B cell (primary cell): ENCODE measurements around the gene KRT38. TPM values are rescaled to one million over a fixed set of nuclear protein-coding genes. Genes with fewer than 3 reads are reported as not detected.

Experiments
- ATAC-seq: fragments of 200-7000 bp; cut with Tn5 transposase; one replicate; pipeline ENCODE4 v1.10.0; 2021; ENCODE audit warnings: low read depth, mild to moderate bottlenecking, moderate number of reproducible peaks, moderate library complexity
- CTCF ChIA-PET: fragments of 350-600 bp; sonication (Branson Sonifier 250); formaldehyde crosslinking; loops from one replicate; lab custom pipeline; 2021; ENCODE audit warnings: antibody characterized with exemption, inconsistent platforms; lab: Charles Lee
- POLR2A ChIA-PET: fragments of 350-600 bp; sonication (Branson Sonifier 250); formaldehyde crosslinking; loops from one replicate; lab custom pipeline; 2021; ENCODE audit warnings: antibody characterized with exemption; lab: Charles Lee
- DNase-seq: peaks from one replicate; pipeline ENCODE4 v3.0.0; 2013
- H2AFZ ChIP-seq: 2 replicates; pipeline ENCODE4 v1.6.1; 2012; ENCODE audit warnings: mild to moderate bottlenecking, low read depth, low read length; ENCODE audit not compliant: insufficient read depth, poor library complexity, severe bottlenecking
- H3K27ac ChIP-seq, 2 donors: 1 replicate in 1 of 2; 2 replicates in 1 of 2; pipeline ENCODE4 v1.5.1; 2012 to 2013; ENCODE audit warnings: low read length in 2 of 2, mild to moderate bottlenecking in 2 of 2, moderate library complexity in 1 of 2
- H3K27me3 ChIP-seq, 4 experiments: fragments of 200-600 bp in 1 of 4; sonication (generic) in 1 of 4; replicated peaks in 1 of 4; 1 replicate in 2 of 4; 2 replicates in 2 of 4; pipeline versions ENCODE4 v1.6.1 to v1.7.0; 2013 to 2016; ENCODE audit warnings: low read length in 3 of 4, mild to moderate bottlenecking in 2 of 4, mixed read lengths in 1 of 4, moderate library complexity in 1 of 4; ENCODE audit not compliant: insufficient read depth in 4 of 4, control insufficient read depth in 3 of 4; ENCODE audit errors: control extremely low read depth in 1 of 4
- H3K36me3 ChIP-seq, 2 experiments: replicated peaks in 1 of 2; 1 replicate in 1 of 2; 2 replicates in 1 of 2; pipeline versions ENCODE4 v1.6.1 to v1.7.1; 2013; ENCODE audit warnings: low read length in 1 of 2; ENCODE audit not compliant: insufficient read depth in 2 of 2, control insufficient read depth in 1 of 2; ENCODE audit errors: control extremely low read depth in 1 of 2, extremely low read depth in 1 of 2
- H3K4me1 ChIP-seq, 2 donors: fragments of 200-600 bp in 1 of 2; sonication (generic) in 1 of 2; 1 replicate in 1 of 2; 2 replicates in 1 of 2; pipeline versions ENCODE4 v1.5.1 to v1.6.1; 2013 to 2017; ENCODE audit warnings: low read length in 2 of 2; ENCODE audit not compliant: control insufficient read depth in 2 of 2, insufficient read depth in 2 of 2
- H3K4me2 ChIP-seq: replicated peaks from 2 replicates; pipeline ENCODE3; 2012; ENCODE audit warnings: mild to moderate bottlenecking, low read depth, low read length; ENCODE audit not compliant: poor library complexity, severe bottlenecking
- H3K4me3 ChIP-seq, 5 experiments: fragments of 200-600 bp in 1 of 5; sonication (generic) in 1 of 5; 1 replicate in 3 of 5; 2 replicates in 2 of 5; pipeline versions ENCODE4 v1.5.1 to v1.7.0; 2011 to 2016; ENCODE audit warnings: low read length in 4 of 5, mild to moderate bottlenecking in 4 of 5, low read depth in 2 of 5, control low read depth in 1 of 5, moderate library complexity in 1 of 5; ENCODE audit not compliant: insufficient read depth in 1 of 5; ENCODE audit errors: control extremely low read depth in 1 of 5, extremely low read depth in 1 of 5
- H3K79me2 ChIP-seq: fragments of 200-600 bp; sonication (generic); one replicate; pipeline ENCODE4 v1.6.0; 2016; ENCODE audit warnings: low read length; ENCODE audit not compliant: control insufficient read depth, insufficient read depth
- H3K9ac ChIP-seq: fragments of 200-600 bp; sonication (generic); 2 replicates; pipeline ENCODE4 v1.6.1; 2017; ENCODE audit warnings: mild to moderate bottlenecking, low read length, moderate library complexity
- H3K9me3 ChIP-seq, 3 donors: one replicate each; pipeline versions ENCODE4 v1.6.1 to v1.7.1; 2013; ENCODE audit warnings: low read length in 2 of 3; ENCODE audit not compliant: control insufficient read depth in 2 of 3, insufficient read depth in 1 of 3; ENCODE audit errors: control extremely low read depth in 1 of 3
- H4K20me1 ChIP-seq: 2 replicates; pipeline ENCODE4 v1.6.0; 2012; ENCODE audit warnings: mild to moderate bottlenecking, low read length; ENCODE audit not compliant: insufficient read depth, control insufficient read depth, poor library complexity, severe bottlenecking
- H3K27ac Mint-ChIP-seq: one replicate; pipeline ENCODE4 v1.8.0; 2021; ENCODE audit warnings: mixed read lengths
- H3K27me3 Mint-ChIP-seq: one replicate; pipeline ENCODE4 v1.8.0; 2021; ENCODE audit warnings: mixed read lengths
- H3K4me1 Mint-ChIP-seq: one replicate; pipeline ENCODE4 v1.8.0; 2021; ENCODE audit warnings: mixed read lengths
- H3K4me3 Mint-ChIP-seq: one replicate; pipeline ENCODE4 v1.8.0; 2021; ENCODE audit warnings: mixed read lengths
- H3K9me3 Mint-ChIP-seq: one replicate; pipeline ENCODE4 v1.8.0; 2022; ENCODE audit warnings: mixed read lengths; ENCODE audit not compliant: insufficient read depth
- EZH2 ChIP-seq: IDR thresholded peaks from 2 replicates; pipeline ENCODE4 v1.6.1; 2012; ENCODE audit warnings: borderline replicate concordance, low read depth, mild to moderate bottlenecking, moderate library complexity, low read length; ENCODE audit not compliant: insufficient read depth, poor library complexity, severe bottlenecking
- WGBS: methylation state at CpG from one replicate; pipeline ENCODE4 v1.1.5; 2013; ENCODE audit warnings: missing lambda C conversion rate; ENCODE audit not compliant: insufficient coverage; 5-methylcytosine and 5-hydroxymethylcytosine counted together
- intact Hi-C: fragments of 100-400 bp; cut with micrococcal nuclease; formaldehyde crosslinking; loops from one replicate; pipeline ENCODE4 v1.10.0; 2022
- polyA plus RNA-seq: library from polyadenylated mRNA; depleted of rRNA; stranded (reverse); fragments of >200 nt; gene quantifications from 2 replicates; pipeline ENCODE4 v1.2.3, GENCODE V29; 2012
- total RNA-seq, 2 donors: library from RNA; stranded (reverse); fragments of 120-200 nt in 1 of 2; gene quantifications; 1 replicate in 1 of 2; 2 replicates in 1 of 2; pipeline versions ENCODE4 v1.2.3 to v1.2.4, GENCODE V29; 2013 to 2022
- TF ChIP-seq, protein P1 (sequence below): fragments of 200-600 bp; IDR thresholded peaks from one replicate; pipeline ENCODE4 v1.8.0; 2022; ENCODE audit warnings: antibody characterized with exemption, mild to moderate bottlenecking

The KRT38 gene
- total and polyA plus RNA-seq, 2 donors (not counting 1 experiment from before 2014, with no cell fraction given) = not detected

DNA sequence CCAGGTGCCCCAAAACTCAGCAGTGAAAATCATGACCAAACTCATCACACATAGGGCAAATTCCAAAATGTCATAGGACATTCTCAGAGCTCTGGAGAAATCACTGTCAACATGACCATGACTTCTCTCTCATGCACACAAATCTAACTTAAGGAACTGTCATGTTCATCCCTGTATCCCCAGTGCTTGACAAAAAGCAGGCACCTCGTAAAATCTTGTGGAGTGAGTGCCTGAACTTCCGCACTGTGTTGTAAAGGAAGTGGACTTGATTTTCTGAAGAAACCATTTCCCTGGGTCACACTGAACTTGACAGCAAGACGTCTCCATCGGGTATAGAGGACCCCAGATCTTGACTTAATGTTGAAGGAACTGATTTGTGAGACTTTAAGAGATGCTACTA lies 19.2 kb downstream of the KRT38 start:
- H2AFZ ChIP-seq = no peak overlapping the region
- CTCF ChIA-PET = no interaction called here
- no peak overlapping the region for H3K27ac ChIP-seq
- DNase-seq (no peak), ATAC-seq (no peak)
- Mint-ChIP-seq H3K9me3 (no peaks in the 10 kb centered on the region), H3K27ac (no peak overlapping the region), H3K4me1 (no peaks in the 10 kb centered on the region), H3K27me3 (peaks cover 7% of the 10 kb centered on the region), H3K4me3 (no peak overlapping the region)
- POLR2A ChIA-PET = no interaction called here
- no peaks in the 10 kb centered on the region for H3K4me1 ChIP-seq
- intact Hi-C loops = no loop called here
- H3K4me2 ChIP-seq = no peak overlapping the region
- H3K9me3 ChIP-seq = no peaks in the 10 kb centered on the region
- no peaks in the 10 kb centered on the region for H4K20me1 ChIP-seq
- H3K9ac ChIP-seq = no peak overlapping the region
- no peak overlapping the region for H3K4me3 ChIP-seq
- H3K79me2 ChIP-seq = no peaks in the 10 kb centered on the region
- H3K27me3 ChIP-seq = peaks cover 0 to 3% (median 0%) of the 10 kb centered on the region in 4 experiments
- no peak for TF ChIP-seq EZH2
- TF ChIP-seq, protein P1, sequence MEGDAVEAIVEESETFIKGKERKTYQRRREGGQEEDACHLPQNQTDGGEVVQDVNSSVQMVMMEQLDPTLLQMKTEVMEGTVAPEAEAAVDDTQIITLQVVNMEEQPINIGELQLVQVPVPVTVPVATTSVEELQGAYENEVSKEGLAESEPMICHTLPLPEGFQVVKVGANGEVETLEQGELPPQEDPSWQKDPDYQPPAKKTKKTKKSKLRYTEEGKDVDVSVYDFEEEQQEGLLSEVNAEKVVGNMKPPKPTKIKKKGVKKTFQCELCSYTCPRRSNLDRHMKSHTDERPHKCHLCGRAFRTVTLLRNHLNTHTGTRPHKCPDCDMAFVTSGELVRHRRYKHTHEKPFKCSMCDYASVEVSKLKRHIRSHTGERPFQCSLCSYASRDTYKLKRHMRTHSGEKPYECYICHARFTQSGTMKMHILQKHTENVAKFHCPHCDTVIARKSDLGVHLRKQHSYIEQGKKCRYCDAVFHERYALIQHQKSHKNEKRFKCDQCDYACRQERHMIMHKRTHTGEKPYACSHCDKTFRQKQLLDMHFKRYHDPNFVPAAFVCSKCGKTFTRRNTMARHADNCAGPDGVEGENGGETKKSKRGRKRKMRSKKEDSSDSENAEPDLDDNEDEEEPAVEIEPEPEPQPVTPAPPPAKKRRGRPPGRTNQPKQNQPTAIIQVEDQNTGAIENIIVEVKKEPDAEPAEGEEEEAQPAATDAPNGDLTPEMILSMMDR = no peak
- 66% methylated on average over 4 of the region's 4 CpGs for WGBS
- H3K36me3 ChIP-seq = no peaks in the 10 kb centered on the region

DNA sequence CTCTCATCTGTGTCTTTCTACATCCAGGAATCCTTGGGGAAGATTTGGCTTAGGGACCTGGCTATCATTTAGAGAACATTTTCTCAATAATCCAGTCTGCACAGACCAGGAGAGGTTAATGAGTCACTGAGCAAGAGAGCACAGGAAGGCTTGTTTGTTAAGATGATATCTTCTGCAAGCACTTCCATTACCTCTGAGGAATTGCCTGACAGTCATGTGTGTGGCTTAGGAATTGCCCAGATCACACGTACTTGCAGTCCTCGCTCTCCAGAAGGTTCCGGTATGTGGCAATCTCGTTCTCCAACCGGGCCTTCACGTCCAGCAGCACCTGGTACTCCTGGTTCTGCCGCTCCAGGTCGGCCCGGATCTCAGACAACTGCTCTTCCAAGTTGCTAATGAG lies 19.7 kb downstream of the KRT38 start:
- Mint-ChIP-seq H3K9me3 (no peaks in the 10 kb centered on the region), H3K4me3 (no peak overlapping the region), H3K27ac (no peak overlapping the region), H3K27me3 (peaks cover 6% of the 10 kb centered on the region), H3K4me1 (no peaks in the 10 kb centered on the region)
- Histone ChIP-seq H3K27ac (no peak overlapping the region), H3K9ac (no peak overlapping the region), H3K4me1 (no peaks in the 10 kb centered on the region), H3K27me3 (peaks cover 0 to 3% (median 0%) of the 10 kb centered on the region in 4 experiments), H3K79me2 (no peaks in the 10 kb centered on the region), H4K20me1 (no peaks in the 10 kb centered on the region), H3K9me3 (no peaks in the 10 kb centered on the region), H2AFZ (no peak overlapping the region), H3K36me3 (no peaks in the 10 kb centered on the region), H3K4me3 (no peak overlapping the region), H3K4me2 (no peak overlapping the region)
- ChIA-PET POLR2A (no interaction called here), CTCF (no interaction called here)
- TF ChIP-seq EZH2 = no peak
- TF ChIP-seq, protein P1 = no peak
- intact Hi-C loops = no loop called here
- ATAC-seq = no peak
- no peak for DNase-seq
- WGBS = 74% methylated on average over 9 of the region's 9 CpGs
